C4-2B (cell line): ENCODE data around the gene PI4K2B.

Source experiments
- CTCF ChIP-seq: fragments of 450-650 bp; conservative IDR thresholded peaks from 2 replicates; pipeline ENCODE4 v1.5.1; 2017; ENCODE audit warnings: mild to moderate bottlenecking
- ZFX ChIP-seq: fragments of 450-650 bp; IDR thresholded peaks from 2 replicates; pipeline ENCODE4 v1.6.1; 2017

GRCh38 chr4:25245181-25245580 is 11.3 kb downstream of the PI4K2B start:
- no peak for TF ChIP-seq ZFX
- no peak for TF ChIP-seq CTCF
